ENCODE results near the gene ARMCX5. TPM values are rescaled to one million over a fixed set of nuclear protein-coding genes. Genes with fewer than 3 reads are reported as not detected.

The ARMCX5 gene
- total and polyA plus RNA-seq, 10 of the 15 experiments (the other 5 are each of a cell fraction or from before 2014, with no cell fraction given) = 6.5 to 13.7 (median 9.9) TPM

- Histone ChIP-seq H3K9ac (ENCODE audit: control insufficient read depth, insufficient read depth, low read length) (no peak overlapping the region), H2AFZ (ENCODE audit: control insufficient read depth, low read depth, low read length) (no peak overlapping the region), H3K9me3 (replicated peaks; ENCODE audit: control insufficient read depth, insufficient read depth, low read length) (no peaks in the 10 kb centered on the region), H3K27ac (ENCODE audit: control insufficient read depth, insufficient read depth) (no peak overlapping the region), H3K79me2 (ENCODE audit: control insufficient read depth, insufficient read depth, low read length) (no peaks in the 10 kb centered on the region), H3K27me3 (replicated peaks in 1 of 2; ENCODE audit: control insufficient read depth in 2 of 2, insufficient read depth in 2 of 2, low read length in 1 of 2) (no peaks in the 10 kb centered on the region), H3K4me3 (no peak overlapping the region), H3K4me2 (ENCODE audit: control insufficient read depth, insufficient read depth) (no peak overlapping the region), H3K36me3 (ENCODE audit: control insufficient read depth in 2 of 2, insufficient read depth in 2 of 2, low read length in 1 of 2) (no peaks in the 10 kb centered on the region), H4K20me1 (ENCODE audit: control insufficient read depth, insufficient read depth) (no peaks in the 10 kb centered on the region), H3K4me1 (ENCODE audit: control insufficient read depth, insufficient read depth, low read length) (no peaks in the 10 kb centered on the region)
- CTCF ChIA-PET = no interaction called here
- 2% methylated on average over 2 of the region's 2 CpGs for WGBS (ENCODE audit: insufficient coverage, insufficient replicate concordance, low lambda C conversion rate, missing lambda C conversion rate)
- POLR2A ChIA-PET = no interaction called here
- ATAC-seq = no peak; the same call in 2 of the 3 replicates
- intact Hi-C loops (cut with micrococcal nuclease; ENCODE audit: unreplicated experiment) (no loop called here), in situ Hi-C loops (cut with MboI) (no loop called here)
- FAIRE-seq = no peak
- DNase-seq (ENCODE audit: low read depth, low spot score) = no peak
- SMC1A ChIA-PET (ENCODE audit: uncharacterized antibody, unreplicated experiment) = no interaction called here
- RAD21 ChIA-PET (ENCODE audit: unreplicated experiment) = no interaction called here
- no TSS peak for BruUV-seq (replicated peaks)
- no peak for TF ChIP-seq PAX5 (IDR thresholded peaks at IDR 0.05; ENCODE audit: borderline replicate concordance, low read depth, low read length)
- TF ChIP-seq HSF1 (IDR thresholded peaks at IDR 0.05; ENCODE audit: low read depth, low read length) = no peak
- TF ChIP-seq PKNOX1 (IDR thresholded peaks at IDR 0.05) = no peak
- TF ChIP-seq KAT2A (conservative IDR thresholded peaks at IDR 0.05; ENCODE audit: control insufficient read depth, low read depth, low read length) = no peak
- TF ChIP-seq LARP7 (IDR thresholded peaks at IDR 0.05) = no peak
- TF ChIP-seq ATF2 (IDR thresholded peaks at IDR 0.05; ENCODE audit: low read length) = no peak
- TF ChIP-seq POLR2AphosphoS5 (IDR thresholded peaks at IDR 0.05; ENCODE audit: low read length) = no peak
- no peak for TF ChIP-seq CHD4 (IDR thresholded peaks at IDR 0.05)
- no peak for TF ChIP-seq SIN3A (IDR thresholded peaks at IDR 0.05; ENCODE audit: low read depth, low read length)
- TF ChIP-seq CREB1 (IDR thresholded peaks at IDR 0.05; ENCODE audit: low read depth) = no peak
- TF ChIP-seq SMC3 (IDR thresholded peaks at IDR 0.05; ENCODE audit: borderline replicate concordance, low read length) = no peak
- no peak for TF ChIP-seq ZBTB4 (CRISPR knock-in tag; IDR thresholded peaks at IDR 0.05)
- TF ChIP-seq CEBPB (IDR thresholded peaks at IDR 0.05; ENCODE audit: borderline replicate concordance in 1 of 2, low read depth in 2 of 2, low read length in 2 of 2) = no peak
- TF ChIP-seq TAF1 (IDR thresholded peaks at IDR 0.05; ENCODE audit: borderline replicate concordance, low read depth, low read length) = no peak
- TF ChIP-seq IKZF2 (IDR thresholded peaks at IDR 0.05) = no peak
- TF ChIP-seq BRCA1 (IDR thresholded peaks at IDR 0.05; ENCODE audit: low read depth, low read length) = no peak
Observed at GRCh38 chrX:102560423-102561068, 38.8 kb upstream of the ARMCX5 start.

Measured in GM12878 (cell line).